Measurements from ENCODE around the gene RHOJ. TPM values are rescaled to one million over a fixed set of nuclear protein-coding genes. Genes with fewer than 3 reads are reported as not detected.

Gene RHOJ
- polyA plus RNA-seq, 1 donor from 2014 or later, result 0.10 TPM

DNA sequence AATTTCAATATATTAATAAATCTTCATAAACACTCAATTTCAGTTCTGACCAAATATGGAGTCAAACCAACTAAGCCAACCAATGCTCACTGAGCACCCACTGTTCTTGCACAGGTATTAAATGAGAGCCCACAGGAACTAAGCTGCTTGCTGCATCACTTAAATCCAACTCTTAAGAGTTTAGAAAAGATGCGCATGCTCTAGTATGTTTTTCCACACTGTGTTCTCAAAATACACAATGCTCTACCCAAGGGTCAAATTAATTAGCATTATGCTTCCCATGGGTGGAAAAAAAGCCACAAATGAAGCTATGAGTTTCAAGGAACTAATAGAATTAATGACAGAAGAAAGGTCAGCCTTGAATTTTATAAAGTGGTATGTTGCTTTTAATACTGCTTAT lies 118.2 kb downstream of the RHOJ start:
- Histone ChIP-seq H3K9ac (ENCODE audit: low read length) (no peak overlapping the region), H3K79me2 (replicated peaks; ENCODE audit: insufficient read depth, low read length) (no peaks in the 10 kb centered on the region), H3K36me3 (ENCODE audit: insufficient read depth, low read length) (no peaks in the 10 kb centered on the region), H2AFZ (ENCODE audit: low read depth, low read length) (no peak overlapping the region), H4K20me1 (ENCODE audit: insufficient read depth) (no peaks in the 10 kb centered on the region), H3K9me2 (ENCODE audit: insufficient read depth, low read length) (peaks cover 3% of the 10 kb centered on the region), H3K27me3 (ENCODE audit: insufficient read depth, low read depth, low read length) (no peaks in the 10 kb centered on the region), H3K27ac (ENCODE audit: low read length) (no peak overlapping the region), H3K4me3 (ENCODE audit: low read length) (no peak overlapping the region), H3F3A (ENCODE audit: insufficient read depth, low read length, poor library complexity, severe bottlenecking) (no peaks in the 10 kb centered on the region), H3K4me2 (ENCODE audit: low read length) (no peak overlapping the region), H3K9me3 (ENCODE audit: low read length) (no peaks in the 10 kb centered on the region)
- TF ChIP-seq SMC3 (conservative IDR thresholded peaks at IDR 0.05; ENCODE audit: poor library complexity) (no peak), EP300 (conservative IDR thresholded peaks at IDR 0.05; ENCODE audit: poor library complexity, severe bottlenecking) (no peak), RAD21 (conservative IDR thresholded peaks at IDR 0.05) (no peak), TAF1 (IDR thresholded peaks at IDR 0.05; ENCODE audit: low read depth) (no peak), POLR2AphosphoS5 (IDR thresholded peaks at IDR 0.05) (no peak)
- TF ChIP-seq, protein P1, sequence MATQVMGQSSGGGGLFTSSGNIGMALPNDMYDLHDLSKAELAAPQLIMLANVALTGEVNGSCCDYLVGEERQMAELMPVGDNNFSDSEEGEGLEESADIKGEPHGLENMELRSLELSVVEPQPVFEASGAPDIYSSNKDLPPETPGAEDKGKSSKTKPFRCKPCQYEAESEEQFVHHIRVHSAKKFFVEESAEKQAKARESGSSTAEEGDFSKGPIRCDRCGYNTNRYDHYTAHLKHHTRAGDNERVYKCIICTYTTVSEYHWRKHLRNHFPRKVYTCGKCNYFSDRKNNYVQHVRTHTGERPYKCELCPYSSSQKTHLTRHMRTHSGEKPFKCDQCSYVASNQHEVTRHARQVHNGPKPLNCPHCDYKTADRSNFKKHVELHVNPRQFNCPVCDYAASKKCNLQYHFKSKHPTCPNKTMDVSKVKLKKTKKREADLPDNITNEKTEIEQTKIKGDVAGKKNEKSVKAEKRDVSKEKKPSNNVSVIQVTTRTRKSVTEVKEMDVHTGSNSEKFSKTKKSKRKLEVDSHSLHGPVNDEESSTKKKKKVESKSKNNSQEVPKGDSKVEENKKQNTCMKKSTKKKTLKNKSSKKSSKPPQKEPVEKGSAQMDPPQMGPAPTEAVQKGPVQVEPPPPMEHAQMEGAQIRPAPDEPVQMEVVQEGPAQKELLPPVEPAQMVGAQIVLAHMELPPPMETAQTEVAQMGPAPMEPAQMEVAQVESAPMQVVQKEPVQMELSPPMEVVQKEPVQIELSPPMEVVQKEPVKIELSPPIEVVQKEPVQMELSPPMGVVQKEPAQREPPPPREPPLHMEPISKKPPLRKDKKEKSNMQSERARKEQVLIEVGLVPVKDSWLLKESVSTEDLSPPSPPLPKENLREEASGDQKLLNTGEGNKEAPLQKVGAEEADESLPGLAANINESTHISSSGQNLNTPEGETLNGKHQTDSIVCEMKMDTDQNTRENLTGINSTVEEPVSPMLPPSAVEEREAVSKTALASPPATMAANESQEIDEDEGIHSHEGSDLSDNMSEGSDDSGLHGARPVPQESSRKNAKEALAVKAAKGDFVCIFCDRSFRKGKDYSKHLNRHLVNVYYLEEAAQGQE (IDR thresholded peaks at IDR 0.05; ENCODE audit: borderline replicate concordance), result no peak

DNA sequence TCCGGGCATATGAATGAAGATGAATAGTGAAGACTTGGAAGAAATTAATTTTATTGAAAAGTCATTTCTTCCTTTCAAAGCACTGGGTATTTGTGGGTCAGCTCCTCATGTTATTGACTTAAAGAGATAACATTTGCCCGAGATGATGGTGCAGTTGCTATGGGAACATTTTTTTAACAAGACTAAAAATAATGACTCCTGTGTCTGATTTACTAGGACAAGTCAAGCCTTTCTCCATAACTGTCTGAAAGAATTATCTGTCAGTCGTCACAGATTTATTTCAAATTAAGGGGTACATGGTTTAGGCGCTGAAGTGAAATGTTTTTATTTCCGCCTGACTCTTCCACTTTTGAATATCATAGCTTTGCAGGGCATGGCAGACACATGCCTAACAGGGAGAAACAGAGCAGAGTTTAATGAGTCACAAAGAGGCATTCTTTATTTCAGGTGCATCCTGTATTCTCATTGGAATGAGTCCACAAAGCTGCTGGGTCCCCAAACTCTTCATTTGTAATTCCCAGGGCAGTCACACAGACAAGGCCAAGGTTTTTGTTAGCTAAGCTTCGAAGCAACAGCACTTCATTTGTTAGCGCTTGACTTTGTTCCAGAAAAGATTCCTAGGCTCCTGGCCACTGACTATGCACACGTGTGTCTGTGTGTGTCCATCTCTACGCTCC lies 118.8 kb downstream of the RHOJ start:
- no peak overlapping the region for H3K27ac ChIP-seq (ENCODE audit: low read length)

More for the DNA sequence above, 118.8 kb downstream of the RHOJ start:
- Histone ChIP-seq H3K4me2 (ENCODE audit: low read length) (no peak overlapping the region), H3K9ac (ENCODE audit: low read length) (no peak overlapping the region), H3K27me3 (ENCODE audit: insufficient read depth, low read depth, low read length) (no peaks in the 10 kb centered on the region), H3K79me2 (replicated peaks; ENCODE audit: insufficient read depth, low read length) (no peaks in the 10 kb centered on the region), H2AFZ (ENCODE audit: low read depth, low read length) (no peak overlapping the region), H3F3A (ENCODE audit: insufficient read depth, low read length, poor library complexity, severe bottlenecking) (no peaks in the 10 kb centered on the region), H3K9me2 (ENCODE audit: insufficient read depth, low read length) (peaks cover 3% of the 10 kb centered on the region), H3K9me3 (ENCODE audit: low read length) (no peaks in the 10 kb centered on the region), H3K36me3 (ENCODE audit: insufficient read depth, low read length) (no peaks in the 10 kb centered on the region), H4K20me1 (ENCODE audit: insufficient read depth) (no peaks in the 10 kb centered on the region), H3K4me3 (ENCODE audit: low read length) (no peak overlapping the region)
- TF ChIP-seq RAD21 (conservative IDR thresholded peaks at IDR 0.05) (no peak), MXI1 (conservative IDR thresholded peaks at IDR 0.05; ENCODE audit: poor library complexity, severe bottlenecking) (no peak), POLR2AphosphoS5 (IDR thresholded peaks at IDR 0.05) (no peak), EZH2 (IDR thresholded peaks at IDR 0.05; ENCODE audit: borderline replicate concordance, insufficient read depth, low read length, poor library complexity, severe bottlenecking) (no peak), EP300 (conservative IDR thresholded peaks at IDR 0.05; ENCODE audit: poor library complexity, severe bottlenecking) (no peak), TAF1 (IDR thresholded peaks at IDR 0.05; ENCODE audit: low read depth) (no peak), SMC3 (conservative IDR thresholded peaks at IDR 0.05; ENCODE audit: poor library complexity) (no peak)
- TF ChIP-seq, protein P2, sequence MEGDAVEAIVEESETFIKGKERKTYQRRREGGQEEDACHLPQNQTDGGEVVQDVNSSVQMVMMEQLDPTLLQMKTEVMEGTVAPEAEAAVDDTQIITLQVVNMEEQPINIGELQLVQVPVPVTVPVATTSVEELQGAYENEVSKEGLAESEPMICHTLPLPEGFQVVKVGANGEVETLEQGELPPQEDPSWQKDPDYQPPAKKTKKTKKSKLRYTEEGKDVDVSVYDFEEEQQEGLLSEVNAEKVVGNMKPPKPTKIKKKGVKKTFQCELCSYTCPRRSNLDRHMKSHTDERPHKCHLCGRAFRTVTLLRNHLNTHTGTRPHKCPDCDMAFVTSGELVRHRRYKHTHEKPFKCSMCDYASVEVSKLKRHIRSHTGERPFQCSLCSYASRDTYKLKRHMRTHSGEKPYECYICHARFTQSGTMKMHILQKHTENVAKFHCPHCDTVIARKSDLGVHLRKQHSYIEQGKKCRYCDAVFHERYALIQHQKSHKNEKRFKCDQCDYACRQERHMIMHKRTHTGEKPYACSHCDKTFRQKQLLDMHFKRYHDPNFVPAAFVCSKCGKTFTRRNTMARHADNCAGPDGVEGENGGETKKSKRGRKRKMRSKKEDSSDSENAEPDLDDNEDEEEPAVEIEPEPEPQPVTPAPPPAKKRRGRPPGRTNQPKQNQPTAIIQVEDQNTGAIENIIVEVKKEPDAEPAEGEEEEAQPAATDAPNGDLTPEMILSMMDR (IDR thresholded peaks at IDR 0.05; ENCODE audit: poor library complexity, severe bottlenecking), result no peak
- TF ChIP-seq, protein P1 (IDR thresholded peaks at IDR 0.05; ENCODE audit: borderline replicate concordance), result no peak
